Measurements from ENCODE around the gene MAML2.

DNA sequence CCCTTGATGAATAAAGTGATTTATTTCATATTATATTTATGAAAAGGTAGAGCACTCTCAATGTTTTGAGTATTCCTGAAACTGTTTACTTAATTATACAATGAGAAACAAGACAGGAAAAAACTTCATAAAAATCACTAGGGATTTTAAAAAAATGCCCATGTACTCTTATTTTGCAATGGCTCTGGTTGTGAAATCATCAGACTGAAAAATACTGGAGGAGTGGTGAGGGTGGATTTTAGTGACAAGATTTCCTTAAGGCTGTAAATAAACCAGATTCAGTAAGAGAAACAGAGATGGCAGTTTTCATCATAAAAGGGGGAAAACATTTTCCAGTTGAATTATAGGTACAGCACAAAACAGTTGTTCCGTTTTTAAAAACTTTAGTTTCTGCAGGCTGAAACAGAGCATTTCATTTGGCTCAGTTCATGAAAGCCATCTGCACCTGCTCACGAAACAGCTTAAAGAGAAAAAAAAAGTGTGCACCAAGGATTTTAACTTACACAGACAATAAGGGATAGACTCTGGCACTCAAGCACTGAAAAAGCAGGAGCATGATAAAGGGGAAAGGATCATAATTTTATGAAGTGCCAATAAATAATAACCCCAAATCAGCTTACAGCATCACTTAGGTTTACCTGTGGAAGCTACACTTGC, 100.7 kb downstream of the MAML2 start:
- no peak for TF ChIP-seq TEAD1 (CRISPR knock-in tag; IDR thresholded peaks at IDR 0.05)
- TF ChIP-seq TCF7L2 (IDR thresholded peaks at IDR 0.05; ENCODE audit: low read depth, low read length) = no peak
- TF ChIP-seq SETDB1 (IDR thresholded peaks at IDR 0.05; ENCODE audit: low read length) = no peak
- TF ChIP-seq ELF2 (CRISPR knock-in tag; IDR thresholded peaks at IDR 0.05) = no peak
- no peak for TF ChIP-seq EP300 (IDR thresholded peaks at IDR 0.05; ENCODE audit: low read length)
- TF ChIP-seq POLR2A (conservative IDR thresholded peaks at IDR 0.05) = no peak
- no peak for TF ChIP-seq ZNF140 (CRISPR knock-in tag; IDR thresholded peaks at IDR 0.05)
- TF ChIP-seq TEAD4 (IDR thresholded peaks at IDR 0.05; ENCODE audit: low read length) = no peak
- TF ChIP-seq TEAD4 (CRISPR knock-in tag; IDR thresholded peaks at IDR 0.05; ENCODE audit: borderline replicate concordance) = no peak
- TF ChIP-seq, protein P1, sequence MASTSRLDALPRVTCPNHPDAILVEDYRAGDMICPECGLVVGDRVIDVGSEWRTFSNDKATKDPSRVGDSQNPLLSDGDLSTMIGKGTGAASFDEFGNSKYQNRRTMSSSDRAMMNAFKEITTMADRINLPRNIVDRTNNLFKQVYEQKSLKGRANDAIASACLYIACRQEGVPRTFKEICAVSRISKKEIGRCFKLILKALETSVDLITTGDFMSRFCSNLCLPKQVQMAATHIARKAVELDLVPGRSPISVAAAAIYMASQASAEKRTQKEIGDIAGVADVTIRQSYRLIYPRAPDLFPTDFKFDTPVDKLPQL (IDR thresholded peaks at IDR 0.05; ENCODE audit: extremely low read depth, insufficient read length) = no peak
- no peak for TF ChIP-seq ZNF76 (CRISPR knock-in tag; IDR thresholded peaks at IDR 0.05; ENCODE audit: borderline replicate concordance)

Data from K562 (cell line).